Mesenchymal stem cell (in vitro differentiated cells and primary cell): ENCODE data around the gene POLR2I.
"Not testable (repeated sequence)": the region's sequence is repeated elsewhere in the genome, so short reads cannot be mapped to it uniquely, and the experiment has no call there.

Experiments
- DNase-seq: peaks from one replicate; pipeline ENCODE4 v3.0.0-alpha.2; 2013
- H2AFZ ChIP-seq: one replicate; pipeline ENCODE4 v1.6.1; 2013; ENCODE audit warnings: low read depth, mild to moderate bottlenecking, control low read depth, inconsistent platforms, low read length, moderate library complexity
- H2AK5ac ChIP-seq: 2 replicates; pipeline ENCODE4 v1.6.1; 2013; ENCODE audit warnings: low read length, moderate library complexity, mild to moderate bottlenecking, inconsistent platforms; ENCODE audit not compliant: severe bottlenecking
- H2BK120ac ChIP-seq: one replicate; pipeline ENCODE4 v1.6.1; 2013; ENCODE audit warnings: low read depth, mild to moderate bottlenecking, inconsistent platforms, low read length, moderate library complexity
- H2BK12ac ChIP-seq, 2 experiments: one replicate each; pipeline ENCODE4 v1.6.1; 2013; ENCODE audit warnings: inconsistent platforms in 2 of 2, low read length in 2 of 2, mild to moderate bottlenecking in 2 of 2, moderate library complexity in 2 of 2, control low read depth in 1 of 2
- H2BK15ac ChIP-seq: one replicate; pipeline ENCODE4 v1.6.1; 2013; ENCODE audit warnings: mild to moderate bottlenecking, low read depth, inconsistent platforms; ENCODE audit not compliant: poor library complexity, severe bottlenecking
- H2BK5ac ChIP-seq: 2 replicates; pipeline ENCODE4 v1.6.1; 2013; ENCODE audit warnings: low read depth, mild to moderate bottlenecking, low read length, control low read depth, inconsistent platforms; ENCODE audit not compliant: poor library complexity, severe bottlenecking
- H3K14ac ChIP-seq, 2 experiments: one replicate each; pipeline ENCODE4 v1.6.1; 2013; ENCODE audit warnings: inconsistent platforms in 2 of 2, low read length in 2 of 2, control low read depth in 1 of 2, mild to moderate bottlenecking in 1 of 2, moderate library complexity in 1 of 2
- H3K18ac ChIP-seq, 2 experiments: one replicate each; pipeline ENCODE4 v1.6.1; 2013; ENCODE audit warnings: inconsistent platforms in 2 of 2, low read length in 2 of 2, control low read depth in 1 of 2, low read depth in 1 of 2, mild to moderate bottlenecking in 1 of 2
- H3K23ac ChIP-seq, 2 experiments: one replicate each; pipeline ENCODE4 v1.6.1; 2013; ENCODE audit warnings: inconsistent platforms in 2 of 2, low read length in 2 of 2, mild to moderate bottlenecking in 2 of 2, moderate library complexity in 2 of 2, control low read depth in 1 of 2
- H3K27ac ChIP-seq: 2 replicates; pipeline ENCODE4 v1.5.1; 2013; ENCODE audit warnings: mild to moderate bottlenecking, moderate library complexity, low read length, control low read depth, inconsistent platforms; ENCODE audit not compliant: poor library complexity, severe bottlenecking
- H3K27me3 ChIP-seq, 2 experiments: 2 replicates each; pipeline versions ENCODE4 v1.6.1 to v1.7.0; 2013; ENCODE audit warnings: low read length in 2 of 2, mild to moderate bottlenecking in 2 of 2, moderate library complexity in 2 of 2, control low read depth in 1 of 2, inconsistent platforms in 1 of 2; ENCODE audit not compliant: control insufficient read depth in 1 of 2, insufficient read depth in 1 of 2
- H3K36me3 ChIP-seq, 2 experiments: 2 replicates each; pipeline versions ENCODE4 v1.6.1 to v1.7.0; 2013; ENCODE audit warnings: low read length in 2 of 2, control low read depth in 1 of 2, inconsistent platforms in 1 of 2, low read depth in 1 of 2, mild to moderate bottlenecking in 1 of 2; ENCODE audit not compliant: insufficient read depth in 2 of 2, control insufficient read depth in 1 of 2
- H3K4ac ChIP-seq, 2 experiments: one replicate each; pipeline ENCODE4 v1.6.1; 2013; ENCODE audit warnings: inconsistent platforms in 2 of 2, low read length in 2 of 2, mild to moderate bottlenecking in 2 of 2, moderate library complexity in 2 of 2, control low read depth in 1 of 2, low read depth in 1 of 2
- H3K4me1 ChIP-seq: 2 replicates; pipeline ENCODE4 v1.6.1; 2013; ENCODE audit warnings: low read depth, low read length, control low read depth; ENCODE audit not compliant: control insufficient read depth, insufficient read depth
- H3K4me2 ChIP-seq: 2 replicates; pipeline ENCODE4 v1.6.1; 2013; ENCODE audit warnings: low read length, mild to moderate bottlenecking, inconsistent platforms; ENCODE audit not compliant: poor library complexity, severe bottlenecking
- H3K4me3 ChIP-seq, 2 experiments: 2 replicates each; pipeline versions ENCODE4 v1.5.1 to v1.7.0; 2013; ENCODE audit warnings: low read length in 2 of 2, mild to moderate bottlenecking in 2 of 2, control low read depth in 1 of 2, low read depth in 1 of 2; ENCODE audit not compliant: insufficient read depth in 1 of 2
- H3K79me1 ChIP-seq: replicated peaks from 2 replicates; pipeline ENCODE4 v1.6.1; 2013; ENCODE audit warnings: mild to moderate bottlenecking, control low read depth, low read length, inconsistent platforms; ENCODE audit not compliant: poor library complexity, severe bottlenecking
- H3K9ac ChIP-seq: 2 replicates; pipeline ENCODE4 v1.7.0; 2013; ENCODE audit warnings: mild to moderate bottlenecking, low read length, moderate library complexity
- H3K9me3 ChIP-seq: 2 replicates; pipeline ENCODE4 v1.7.0; 2013; ENCODE audit warnings: mild to moderate bottlenecking, low read length; ENCODE audit not compliant: control insufficient read depth
- H4K8ac ChIP-seq: one replicate; pipeline ENCODE4 v1.6.1; 2013; ENCODE audit warnings: inconsistent platforms, mild to moderate bottlenecking, low read length, moderate library complexity
- H4K91ac ChIP-seq: one replicate; pipeline ENCODE4 v1.6.1; 2013; ENCODE audit warnings: mild to moderate bottlenecking, low read length, inconsistent platforms
- WGBS: methylation state at CpG from one replicate; pipeline ENCODE4 v1.1.7; 2013; ENCODE audit warnings: mixed read lengths; 5-methylcytosine and 5-hydroxymethylcytosine counted together

Gene POLR2I

GRCh38 chr19:36139120-36139472 is 24.4 kb upstream of the POLR2I start:
- 50% methylated on average over 2 of the region's 7 CpGs for WGBS
- H3K23ac ChIP-seq = no peak overlapping the region
- DNase-seq = no peak
- H3K4me3 ChIP-seq = peak overlapping the region; percentile 61 to 96
- H2BK12ac ChIP-seq = no peak overlapping the region
- peaks cover 20% of the 10 kb centered on the region in 2 experiments for H3K36me3 ChIP-seq
- peak overlapping the region; percentile 94 for H4K91ac ChIP-seq
- H3K27me3 ChIP-seq = no peaks in the 10 kb centered on the region
- H2BK120ac ChIP-seq = peak overlapping the region; percentile 55
- no peak overlapping the region for H2BK5ac ChIP-seq
- peaks cover 18% of the 10 kb centered on the region for H3K4me1 ChIP-seq
- peak overlapping the region; percentile 100 for H3K9ac ChIP-seq
- no peak overlapping the region for H2AFZ ChIP-seq
- peak overlapping the region in 1 of 2 experiments; percentile 85 for H3K4ac ChIP-seq
- peak overlapping the region; percentile 100 for H3K27ac ChIP-seq
- H3K18ac ChIP-seq = peak overlapping the region; percentile 93 to 97
- peak overlapping the region; percentile 77 for H2BK15ac ChIP-seq
- peak overlapping the region; percentile 98 for H3K4me2 ChIP-seq
- no peak overlapping the region for H3K14ac ChIP-seq
- H3K79me1 ChIP-seq = peaks cover 17% of the 10 kb centered on the region
- H4K8ac ChIP-seq = peak overlapping the region; percentile 94
- no peaks in the 10 kb centered on the region for H3K9me3 ChIP-seq
- H2AK5ac ChIP-seq = no peak overlapping the region

- Histone ChIP-seq H2BK12ac (no peak overlapping the region), H2AK5ac (peak overlapping the region; percentile 49), H3K9me3 (no peaks in the 10 kb centered on the region), H3K79me1 (peaks cover 5% of the 10 kb centered on the region), H4K91ac (peak overlapping the region; percentile 59), H3K27ac (no peak overlapping the region), H3K4me1 (peaks cover 19% of the 10 kb centered on the region), H3K23ac (no peak overlapping the region), H2AFZ (no peak overlapping the region), H3K18ac (peak overlapping the region in 1 of 2 experiments; percentile 18), H4K8ac (no peak overlapping the region), H3K36me3 (peaks cover 6 to 9% of the 10 kb centered on the region in 2 experiments), H3K4me3 (no peak overlapping the region), H2BK5ac (no peak overlapping the region), H3K4me2 (no peak overlapping the region), H2BK120ac (no peak overlapping the region), H3K9ac (peak overlapping the region; percentile 40), H3K27me3 (no peaks in the 10 kb centered on the region), H3K4ac (no peak overlapping the region), H3K14ac (no peak overlapping the region), H2BK15ac (no peak overlapping the region)
- DNase-seq = no peak
- 88% methylated on average over 10 of the region's 12 CpGs for WGBS
These were observed 22.4 kb upstream of the POLR2I start for GRCh38 chr19:36136964-36137686.

GRCh38 chr19:36134867-36135266 is 20.2 kb upstream of the POLR2I start:
- not testable (repeated sequence) for H3K27me3 ChIP-seq, H2BK120ac ChIP-seq, H3K27ac ChIP-seq, H3K9ac ChIP-seq, DNase-seq, H3K79me1 ChIP-seq, H3K36me3 ChIP-seq, H2BK5ac ChIP-seq, H2BK15ac ChIP-seq, H2BK12ac ChIP-seq, H4K8ac ChIP-seq, H3K14ac ChIP-seq, H3K4me3 ChIP-seq, H3K4ac ChIP-seq, H3K23ac ChIP-seq, H3K9me3 ChIP-seq, H2AFZ ChIP-seq, H3K4me2 ChIP-seq, H2AK5ac ChIP-seq, H3K18ac ChIP-seq
- WGBS = 92% methylated on average over 4 of the region's 4 CpGs
- H4K91ac ChIP-seq = peak overlapping the region; percentile 41
- peaks cover 10% of the 10 kb centered on the region for H3K4me1 ChIP-seq

- H2BK120ac ChIP-seq, H3K4ac ChIP-seq, H3K4me2 ChIP-seq, H2BK15ac ChIP-seq, H2AFZ ChIP-seq, H3K4me1 ChIP-seq, H4K91ac ChIP-seq, H3K36me3 ChIP-seq, H3K9ac ChIP-seq, H3K4me3 ChIP-seq, H3K27ac ChIP-seq, H3K27me3 ChIP-seq, DNase-seq, H3K79me1 ChIP-seq, H2BK12ac ChIP-seq, H2BK5ac ChIP-seq, H3K18ac ChIP-seq, H3K23ac ChIP-seq, H3K9me3 ChIP-seq, H2AK5ac ChIP-seq, H3K14ac ChIP-seq, H4K8ac ChIP-seq: not testable (repeated sequence)
- WGBS = 88% methylated on average over 6 of the region's 6 CpGs
These were observed 16.5 kb upstream of the POLR2I start for GRCh38 chr19:36131221-36131620.
